ENCODE measurements around the gene CFAP20DC. TPM values are rescaled to one million over a fixed set of nuclear protein-coding genes. Genes with fewer than 3 reads are reported as not detected.

The CFAP20DC gene
- total and polyA plus RNA-seq, 4 donors = 0.98 to 2.1 (median 1.5) TPM

GRCh38 chr3:58742239-58742638 is 307.6 kb downstream of the CFAP20DC start:
- Histone ChIP-seq H3K36me3 (ENCODE audit: control insufficient read depth in 4 of 4, insufficient read depth in 3 of 4, low read depth in 1 of 4, low read length in 3 of 4) (no peaks in the 10 kb centered on the region), H3K27ac (ENCODE audit: low read depth in 1 of 2, low read length in 2 of 2) (no peak overlapping the region), H3K9ac (ENCODE audit: low read depth in 1 of 2, low read length in 2 of 2) (no peak overlapping the region), H3K27me3 (ENCODE audit: control insufficient read depth in 4 of 4, insufficient read depth in 4 of 4, low read length in 3 of 4) (no peaks in the 10 kb centered on the region), H3K4me1 (ENCODE audit: control insufficient read depth in 4 of 4, insufficient read depth in 4 of 4, low read length in 3 of 4) (no peaks in the 10 kb centered on the region), H3K9me3 (ENCODE audit: control insufficient read depth in 4 of 4, low read length in 3 of 4) (no peaks in the 10 kb centered on the region), H3K4me3 (ENCODE audit: low read depth in 1 of 3, low read length in 3 of 3) (no peak overlapping the region)
- TF ChIP-seq GABPA (IDR thresholded peaks at IDR 0.05 in 1 of 2, conservative IDR thresholded peaks at IDR 0.05 in 1 of 2) (no peak), EGR1 (IDR thresholded peaks at IDR 0.05; ENCODE audit: low read depth in 2 of 2) (no peak), MAX (IDR thresholded peaks at IDR 0.05) (no peak), REST (IDR thresholded peaks at IDR 0.05) (no peak), SP1 (IDR thresholded peaks at IDR 0.05) (no peak)
- 86% methylated on average over 6 of the region's 6 CpGs for WGBS
- DNase-seq (ENCODE audit: low spot score) = no peak

- 78% methylated on average over 3 of the region's 3 CpGs for WGBS
- DNase-seq (ENCODE audit: low spot score) = no peak
- no peaks in the 10 kb centered on the region for H3K36me3 ChIP-seq (ENCODE audit: control insufficient read depth in 4 of 4, insufficient read depth in 3 of 4, low read depth in 1 of 4, low read length in 3 of 4)
- no peaks in the 10 kb centered on the region for H3K9me3 ChIP-seq (ENCODE audit: control insufficient read depth in 4 of 4, low read length in 3 of 4)
- no peak overlapping the region for H3K4me3 ChIP-seq (ENCODE audit: low read depth in 1 of 3, low read length in 3 of 3)
- no peaks in the 10 kb centered on the region for H3K4me1 ChIP-seq (ENCODE audit: control insufficient read depth in 4 of 4, insufficient read depth in 4 of 4, low read length in 3 of 4)
- H3K9ac ChIP-seq (ENCODE audit: low read depth in 1 of 2, low read length in 2 of 2) = no peak overlapping the region
- no peak overlapping the region for H3K27ac ChIP-seq (ENCODE audit: low read depth in 1 of 2, low read length in 2 of 2)
- TF ChIP-seq, protein P1, sequence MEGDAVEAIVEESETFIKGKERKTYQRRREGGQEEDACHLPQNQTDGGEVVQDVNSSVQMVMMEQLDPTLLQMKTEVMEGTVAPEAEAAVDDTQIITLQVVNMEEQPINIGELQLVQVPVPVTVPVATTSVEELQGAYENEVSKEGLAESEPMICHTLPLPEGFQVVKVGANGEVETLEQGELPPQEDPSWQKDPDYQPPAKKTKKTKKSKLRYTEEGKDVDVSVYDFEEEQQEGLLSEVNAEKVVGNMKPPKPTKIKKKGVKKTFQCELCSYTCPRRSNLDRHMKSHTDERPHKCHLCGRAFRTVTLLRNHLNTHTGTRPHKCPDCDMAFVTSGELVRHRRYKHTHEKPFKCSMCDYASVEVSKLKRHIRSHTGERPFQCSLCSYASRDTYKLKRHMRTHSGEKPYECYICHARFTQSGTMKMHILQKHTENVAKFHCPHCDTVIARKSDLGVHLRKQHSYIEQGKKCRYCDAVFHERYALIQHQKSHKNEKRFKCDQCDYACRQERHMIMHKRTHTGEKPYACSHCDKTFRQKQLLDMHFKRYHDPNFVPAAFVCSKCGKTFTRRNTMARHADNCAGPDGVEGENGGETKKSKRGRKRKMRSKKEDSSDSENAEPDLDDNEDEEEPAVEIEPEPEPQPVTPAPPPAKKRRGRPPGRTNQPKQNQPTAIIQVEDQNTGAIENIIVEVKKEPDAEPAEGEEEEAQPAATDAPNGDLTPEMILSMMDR (IDR thresholded peaks at IDR 0.05; ENCODE audit: low read depth, low read length, missing input control) = no peak
- TF ChIP-seq RAD21 (IDR thresholded peaks at IDR 0.05) = no peak
- TF ChIP-seq MAX (IDR thresholded peaks at IDR 0.05) = no peak
- TF ChIP-seq HNF4A (conservative IDR thresholded peaks at IDR 0.05) = no peak
- no peak for TF ChIP-seq SP1 (IDR thresholded peaks at IDR 0.05)
- no peak for TF ChIP-seq ATF3 (IDR thresholded peaks at IDR 0.05)
- H3K27me3 ChIP-seq (ENCODE audit: control insufficient read depth in 4 of 4, insufficient read depth in 4 of 4, low read length in 3 of 4) = no peaks in the 10 kb centered on the region
Observed at GRCh38 chr3:58737644-58738043, 312.2 kb downstream of the CFAP20DC start.

DNA sequence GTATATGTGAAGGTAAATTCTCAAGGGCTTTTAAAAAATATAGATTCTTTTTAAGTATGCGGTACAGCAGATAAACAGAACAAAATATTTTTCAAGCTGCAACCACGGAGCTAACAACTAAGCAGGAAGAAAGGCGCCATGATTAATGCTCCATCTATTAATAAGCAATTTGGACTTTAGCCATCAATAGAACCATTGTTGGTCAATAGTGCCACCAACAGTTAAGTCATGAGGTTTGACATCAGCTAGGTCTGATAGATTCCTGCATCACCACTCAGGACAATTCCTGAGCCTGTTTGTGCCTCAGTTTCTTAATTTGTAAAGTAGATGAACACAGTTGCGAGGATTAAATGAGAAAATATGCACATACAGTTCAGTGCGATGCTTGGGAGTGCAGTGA is 318.2 kb downstream of the CFAP20DC start:
- peaks cover 0 to 2% (median 0%) of the 10 kb centered on the region in 4 donors for H3K9me3 ChIP-seq (ENCODE audit: control insufficient read depth in 4 of 4, low read length in 3 of 4)
- DNase-seq (ENCODE audit: low spot score) = no peak
- WGBS = 85% methylated on average over 5 of the region's 5 CpGs
- no peaks in the 10 kb centered on the region for H3K36me3 ChIP-seq (ENCODE audit: control insufficient read depth in 4 of 4, insufficient read depth in 3 of 4, low read depth in 1 of 4, low read length in 3 of 4)
- no peak overlapping the region for H3K27ac ChIP-seq (ENCODE audit: low read depth in 1 of 2, low read length in 2 of 2)
- no peak overlapping the region for H3K4me3 ChIP-seq (ENCODE audit: low read depth in 1 of 3, low read length in 3 of 3)
- no peak overlapping the region for H3K9ac ChIP-seq (ENCODE audit: low read depth in 1 of 2, low read length in 2 of 2)
- H3K27me3 ChIP-seq (ENCODE audit: control insufficient read depth in 4 of 4, insufficient read depth in 4 of 4, low read length in 3 of 4) = no peaks in the 10 kb centered on the region
- H3K4me1 ChIP-seq (ENCODE audit: control insufficient read depth in 4 of 4, insufficient read depth in 4 of 4, low read length in 3 of 4) = no peaks in the 10 kb centered on the region
- TF ChIP-seq GABPA (IDR thresholded peaks at IDR 0.05 in 1 of 2, conservative IDR thresholded peaks at IDR 0.05 in 1 of 2) (no peak), RAD21 (IDR thresholded peaks at IDR 0.05) (peak; percentile 61 to 62)
